Stimulated activated CD4-positive, alpha-beta T cell treated with anti-CD3 and anti-CD28 coated beads, Interleukin-12 subunit alpha, Interleukin-12 subunit beta, amount 100 ng/mL, for 24 hours (primary cell): ENCODE results near the gene LNX1.
A peak's percentile ranks its signal among the peaks of the same experiment; 100 is the strongest.

Source experiments
- DNase-seq, 2 experiments: peaks; one replicate each; pipeline ENCODE4 v3.0.0-alpha.2; 2020; ENCODE audit warnings: low read depth in 2 of 2

The LNX1 gene

GRCh38 chr4:53573696-53574095, 17.6 kb downstream of the LNX1 start:
- no peak for DNase-seq

GRCh38 chr4:53572600-53572994, 18.7 kb downstream of the LNX1 start:
- no peak for DNase-seq

DNA sequence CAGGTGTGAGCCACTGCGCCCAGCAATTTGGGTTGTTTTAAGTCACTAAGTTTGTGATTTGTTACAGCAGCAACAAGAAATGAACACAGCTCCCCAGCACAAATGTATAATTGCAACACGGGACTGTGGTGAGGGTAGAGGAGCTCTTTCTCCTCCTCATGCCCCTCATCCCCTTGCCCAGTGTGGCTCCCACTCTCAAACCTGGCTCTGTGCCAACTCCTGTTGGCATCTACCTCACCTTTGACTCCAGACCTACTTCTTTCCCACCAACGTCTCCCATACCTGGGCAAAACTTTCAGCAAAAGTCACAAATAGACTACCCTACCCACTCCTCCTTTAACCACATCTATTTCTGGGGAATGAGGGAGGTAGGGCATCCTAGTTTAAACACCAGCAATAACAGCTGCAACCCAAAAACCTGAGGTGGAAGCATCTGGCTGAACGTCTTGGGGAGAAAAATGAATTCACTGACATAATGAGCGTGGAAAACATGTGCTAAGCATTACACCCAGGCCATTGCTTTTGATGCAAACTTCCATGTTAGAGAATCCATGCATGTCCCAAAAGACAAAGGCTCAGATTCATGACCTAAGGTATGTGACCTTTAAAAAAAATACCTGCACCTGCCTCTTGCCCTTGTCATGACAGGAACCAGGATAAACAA, 19.2 kb downstream of the LNX1 start:
- DNase-seq = no peak

GRCh38 chr4:53563824-53564223, 27.5 kb downstream of the LNX1 start:
- peak in 1 of 2 experiments; percentile 8 for DNase-seq

DNA sequence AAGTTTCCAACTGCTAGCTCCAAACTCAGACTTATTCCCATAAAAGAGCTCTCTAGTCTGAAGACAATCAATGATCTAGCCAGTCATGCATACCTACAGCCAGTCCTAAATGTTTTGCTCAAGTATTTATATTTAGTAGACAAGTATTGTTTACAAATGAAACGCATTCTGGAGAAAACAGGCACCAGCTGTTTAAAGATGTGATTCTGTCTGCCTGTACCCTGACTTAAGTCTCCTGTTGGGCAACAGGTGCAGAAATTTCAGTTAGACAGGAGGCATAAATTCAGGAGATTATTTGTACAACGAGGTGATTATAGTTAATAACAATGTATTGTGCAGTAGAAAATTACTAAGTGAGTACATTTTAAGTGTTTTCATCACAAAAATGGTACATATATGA, 28.9 kb downstream of the LNX1 start:
- no peak for DNase-seq

DNA sequence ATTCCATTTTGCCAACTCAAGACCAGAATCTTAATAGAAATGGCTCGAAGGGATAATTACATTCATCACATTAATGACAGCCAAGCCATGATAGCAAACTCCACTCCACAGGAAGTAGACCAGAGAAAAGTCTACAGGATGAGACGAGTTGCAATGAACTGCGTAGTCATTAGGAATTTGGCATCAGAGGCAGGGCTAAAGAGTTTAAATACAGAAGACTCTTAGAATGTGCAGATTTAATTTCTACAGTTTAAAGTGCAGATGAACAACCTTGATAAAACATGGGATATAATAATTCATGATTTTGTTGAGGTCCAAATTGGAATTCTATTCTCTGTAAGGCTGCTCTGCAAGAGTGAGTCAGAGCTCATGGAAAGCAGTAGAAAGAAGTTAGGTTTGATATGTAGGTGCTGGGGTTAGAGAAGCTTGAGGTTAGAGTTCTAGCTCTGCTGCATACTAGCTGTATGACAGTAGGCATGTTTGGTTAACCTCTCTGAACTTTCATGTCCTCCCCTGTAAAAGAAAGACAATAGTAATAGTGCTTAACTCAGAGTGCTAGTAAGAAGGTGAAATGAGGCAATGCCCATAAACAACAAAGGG, 32.2 kb downstream of the LNX1 start:
- no peak for DNase-seq

DNA sequence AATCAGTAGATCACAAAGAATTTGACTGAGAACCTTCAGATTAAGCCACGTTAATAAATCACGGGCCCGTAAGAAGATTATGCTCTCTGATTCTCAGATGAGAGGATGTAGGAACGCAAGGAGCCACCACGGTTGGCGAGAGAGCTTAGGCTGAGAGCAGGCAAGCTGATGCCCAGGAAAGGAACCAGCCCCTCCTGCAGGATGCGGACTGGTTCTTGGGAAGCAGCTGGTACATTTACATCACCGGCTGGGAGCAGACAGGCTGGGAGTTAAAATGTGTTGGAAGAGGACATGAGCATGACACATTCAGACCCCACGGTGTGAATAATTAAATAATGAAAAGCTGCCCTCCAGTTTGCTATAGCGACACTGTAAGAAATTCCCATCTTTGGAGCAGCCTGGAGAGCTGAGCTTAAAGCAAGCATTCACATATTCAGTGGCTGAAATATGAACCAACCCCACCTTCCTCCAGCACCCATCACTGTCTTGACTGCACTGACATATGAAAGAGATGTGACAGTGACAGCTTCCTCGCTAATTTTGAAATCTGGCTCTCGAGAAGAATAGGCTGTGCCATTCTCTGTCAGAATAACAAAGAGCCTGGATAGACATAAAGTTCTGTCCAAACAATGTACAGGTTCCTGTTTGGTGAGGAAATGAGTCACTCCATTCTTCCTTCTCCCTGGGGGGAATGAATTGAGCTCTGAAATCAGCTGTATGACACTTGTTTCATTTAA, 33.1 kb downstream of the LNX1 start:
- no peak for DNase-seq

DNA sequence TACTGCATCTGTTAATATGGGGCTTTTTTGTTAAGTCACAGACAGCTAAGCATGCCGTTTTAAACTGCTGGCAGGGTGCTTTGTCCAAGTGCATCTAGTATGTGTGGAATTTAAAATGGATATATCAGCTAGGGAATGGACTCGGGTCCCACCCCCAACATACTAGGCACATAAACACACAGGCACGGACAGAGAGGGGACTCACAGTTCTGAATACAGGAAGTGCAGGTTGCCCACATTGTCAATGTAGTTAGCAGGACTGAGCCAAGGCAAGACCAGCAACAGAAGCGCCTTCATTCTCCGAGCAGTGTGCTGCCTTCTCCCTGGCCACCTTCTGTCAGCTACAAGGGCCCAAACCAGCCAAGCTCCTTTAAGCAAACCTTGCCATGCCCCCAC, 33.6 kb downstream of the LNX1 start:
- DNase-seq = no peak

- DNase-seq = no peak
Observed at GRCh38 chr4:53556651-53557050, 34.6 kb downstream of the LNX1 start.

DNA sequence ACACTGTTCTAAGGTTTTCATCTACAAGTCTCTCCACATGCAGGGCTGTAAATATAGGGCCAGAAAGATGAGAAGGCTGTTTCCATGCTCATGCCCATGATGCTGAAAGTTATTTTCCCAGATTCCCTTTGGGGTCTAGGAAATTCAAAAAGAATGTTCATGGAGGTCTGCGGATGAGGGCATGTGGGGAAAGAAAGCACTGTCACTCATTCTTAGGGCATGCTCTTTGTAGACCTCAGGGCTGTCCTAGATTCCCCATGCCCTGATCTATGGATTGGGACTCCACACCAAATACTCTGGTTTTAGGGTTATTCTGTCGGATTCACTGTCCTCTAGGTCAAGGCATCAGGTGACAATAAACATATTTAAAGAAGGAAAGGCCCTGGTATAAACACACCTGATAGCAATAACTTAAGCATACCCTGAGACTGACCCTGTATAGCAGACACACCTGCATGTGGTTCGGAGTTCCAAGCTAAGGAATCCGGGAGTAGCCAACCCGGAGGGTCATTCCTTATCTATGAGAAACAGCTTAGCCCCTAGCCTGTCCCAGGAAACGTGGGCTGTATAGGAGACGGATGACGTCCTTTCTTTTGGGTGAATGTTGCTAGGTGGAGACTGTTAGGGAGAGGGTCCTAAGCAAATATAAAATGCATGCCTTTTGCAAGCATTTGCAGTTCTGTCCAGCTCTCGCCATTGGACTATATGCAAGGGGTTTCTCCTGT, 37.6 kb downstream of the LNX1 start:
- DNase-seq = no peak

- no peak for DNase-seq
Observed at GRCh38 chr4:53552711-53553110, 38.6 kb downstream of the LNX1 start.

DNA sequence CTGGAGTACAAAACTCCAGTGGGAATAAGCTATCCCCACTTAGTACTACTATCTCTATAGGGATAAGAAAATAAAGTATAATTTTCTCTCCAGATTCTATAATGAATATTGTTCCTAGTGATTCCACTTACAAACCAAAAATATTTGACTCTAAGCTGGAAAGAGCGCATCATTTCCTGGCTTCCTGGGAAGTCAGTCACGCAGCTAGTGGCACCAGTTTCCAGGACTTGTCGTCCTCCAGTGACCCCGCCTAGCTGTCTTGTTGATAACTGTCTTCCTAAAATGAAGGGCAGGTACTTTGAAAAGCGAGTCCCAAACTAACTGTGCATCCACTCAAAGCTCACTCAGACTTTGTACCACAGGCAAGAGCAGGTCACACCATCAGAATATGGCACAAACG, 39.3 kb downstream of the LNX1 start:
- DNase-seq = no peak

DNA sequence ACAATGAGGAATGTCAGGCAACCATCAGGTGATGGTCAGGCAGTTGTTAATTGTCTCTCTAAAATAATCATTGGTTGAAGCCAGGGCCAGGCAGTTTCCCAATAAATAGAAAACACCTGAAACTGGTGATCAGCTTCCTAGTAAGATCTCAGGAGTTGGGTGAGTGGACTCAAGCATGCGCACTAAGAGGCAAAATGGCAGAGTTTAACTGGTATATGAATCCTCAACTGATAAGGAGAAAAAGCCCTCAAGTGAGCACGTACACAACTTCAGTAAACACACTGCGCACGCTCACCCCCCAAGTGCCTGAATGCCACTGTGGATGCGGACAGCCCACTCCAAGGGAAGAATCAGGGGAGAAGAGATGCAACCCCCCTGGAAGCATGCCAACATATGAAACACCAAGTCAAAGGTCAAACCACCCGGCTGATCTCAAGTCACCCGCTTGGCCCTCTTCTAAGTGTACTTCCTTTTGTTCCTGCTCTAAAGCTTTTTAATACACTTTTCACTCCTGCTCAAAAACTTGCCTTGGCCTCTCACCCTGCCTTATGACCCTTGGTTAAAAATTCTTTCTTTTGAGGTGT, 39.9 kb downstream of the LNX1 start:
- no peak for DNase-seq

DNA sequence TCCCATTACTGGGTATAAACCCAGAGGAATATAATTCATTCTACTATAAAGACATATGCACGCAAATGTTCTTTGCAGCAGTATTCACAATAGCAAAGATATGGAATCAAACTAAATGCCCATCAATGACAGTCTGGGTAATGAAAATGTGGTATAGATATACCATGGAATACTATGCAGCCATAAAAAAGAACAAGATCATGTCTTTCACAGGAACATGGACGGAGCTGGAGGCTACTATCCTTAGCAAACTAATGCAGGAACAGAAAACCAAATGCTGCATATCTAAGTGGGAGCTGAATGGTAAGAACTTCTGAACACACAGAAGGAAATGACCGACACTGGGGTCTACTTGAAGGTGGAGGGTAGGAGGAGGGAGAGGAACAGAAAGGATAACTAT, 42.6 kb downstream of the LNX1 start:
- DNase-seq = no peak

DNA sequence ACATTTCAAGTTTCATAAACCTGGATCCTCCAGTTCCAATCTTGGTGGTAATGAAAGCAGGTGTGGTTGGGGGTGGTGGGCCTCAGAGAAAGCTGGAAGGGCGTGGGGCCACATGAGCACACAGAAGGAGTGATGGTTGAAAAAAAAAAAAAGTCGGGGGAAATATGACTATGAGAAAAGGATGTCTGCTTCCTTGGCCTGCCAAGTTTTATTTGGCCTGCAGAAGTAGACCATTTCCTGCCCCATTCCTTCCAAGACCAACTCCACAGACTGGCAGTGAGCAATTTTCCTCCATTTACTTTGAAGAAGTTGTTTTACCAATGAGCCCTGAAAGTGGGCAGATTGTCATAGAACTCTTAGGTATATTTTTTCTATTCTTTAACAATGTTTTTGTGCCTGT, 43.3 kb downstream of the LNX1 start:
- no peak for DNase-seq

- no peak for DNase-seq
Observed at GRCh38 chr4:53545942-53546581, 45.2 kb downstream of the LNX1 start.

DNA sequence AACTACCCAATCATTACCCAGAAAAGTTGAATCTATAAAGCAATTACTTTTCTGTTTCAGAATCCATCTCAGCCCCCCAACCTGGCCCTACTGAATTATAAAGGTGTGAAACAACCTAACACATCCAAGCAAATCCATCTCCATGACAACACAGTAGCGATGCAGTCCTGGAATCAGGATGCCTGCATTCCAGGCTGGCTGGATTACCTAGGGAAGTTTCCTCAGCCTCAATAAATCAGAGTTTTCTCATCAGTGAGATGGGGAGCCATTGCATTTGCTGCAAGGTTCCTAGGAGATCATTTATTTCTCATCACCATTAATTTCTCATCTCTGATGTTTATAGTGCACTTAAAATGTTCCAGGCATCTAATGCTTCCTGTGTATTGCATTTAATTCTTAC, 46.0 kb downstream of the LNX1 start:
- DNase-seq = no peak

- DNase-seq = no peak
Observed at GRCh38 chr4:53543561-53543960, 47.7 kb downstream of the LNX1 start.

GRCh38 chr4:53541577-53542206, 49.6 kb downstream of the LNX1 start:
- DNase-seq = no peak

- no peak for DNase-seq
Observed at GRCh38 chr4:53538756-53539155, 52.5 kb downstream of the LNX1 start.

GRCh38 chr4:53537606-53538005, 53.7 kb downstream of the LNX1 start:
- no peak for DNase-seq
